Measurements from ENCODE around the gene MYMK. TPM values are rescaled to one million over a fixed set of nuclear protein-coding genes. Genes with fewer than 3 reads are reported as not detected.

MYMK gene
- total and polyA plus RNA-seq, 2 of the 4 experiments (the other 2 are of a cell fraction) = not detected

- no peaks in the 10 kb centered on the region for H3K9me3 ChIP-seq (ENCODE audit: control insufficient read depth, insufficient read depth, low read length)
- H3K23ac ChIP-seq (ENCODE audit: low read depth, low read length) = no peak overlapping the region
- no peak overlapping the region for H4K8ac ChIP-seq (ENCODE audit: low read depth in 2 of 2, low read length in 2 of 2)
- H2AFZ ChIP-seq (replicated peaks; ENCODE audit: low read length, poor library complexity) = no peak overlapping the region
- ATAC-seq (ENCODE audit: low read depth) (no peak), DNase-seq (no peak)
- H3K9me1 ChIP-seq (ENCODE audit: insufficient read depth, low read length) = no peaks in the 10 kb centered on the region
- H4K91ac ChIP-seq (ENCODE audit: insufficient read depth, low read depth, low read length) = no peak overlapping the region
- H2BK20ac ChIP-seq (ENCODE audit: low read depth, low read length) = no peak overlapping the region
- ChIA-PET CTCF (no interaction called here), POLR2A (ENCODE audit: unreplicated experiment) (no interaction called here)
- H3K4ac ChIP-seq (ENCODE audit: low read depth, low read length) = no peak overlapping the region
- H3K27ac ChIP-seq (ENCODE audit: insufficient read depth, low read length) = no peak overlapping the region
- H2AK9ac ChIP-seq (replicated peaks; ENCODE audit: low read depth, low read length, poor library complexity) = no peak overlapping the region
- H3K36me3 ChIP-seq (ENCODE audit: control insufficient read depth, insufficient read depth, low read length) = no peaks in the 10 kb centered on the region
- no peak overlapping the region for H2BK15ac ChIP-seq (ENCODE audit: low read depth, low read length)
- H2BK5ac ChIP-seq (ENCODE audit: low read depth, low read length, poor library complexity, severe bottlenecking) = no peak overlapping the region
- H2BK120ac ChIP-seq (ENCODE audit: low read depth, low read length) = no peak overlapping the region
- H3K4me1 ChIP-seq (ENCODE audit: control insufficient read depth, insufficient read depth, low read length) = peaks cover 6% of the 10 kb centered on the region; the same call in 1 of the 2 replicates
- H3K79me1 ChIP-seq (ENCODE audit: low read depth in 1 of 2, low read length in 2 of 2) = no peaks in the 10 kb centered on the region
- H3K18ac ChIP-seq (ENCODE audit: low read depth, low read length) = no peak overlapping the region
- H3K27me3 ChIP-seq (ENCODE audit: control insufficient read depth, insufficient read depth, low read length) = peaks cover 34% of the 10 kb centered on the region
- no peak overlapping the region for H4K5ac ChIP-seq (ENCODE audit: low read depth, low read length)
- H2AK5ac ChIP-seq (ENCODE audit: low read depth, low read length) = no peak overlapping the region
- H3K4me2 ChIP-seq (ENCODE audit: low read depth, low read length) = no peak overlapping the region
- dilution Hi-C loops (cut with HindIII; ENCODE audit: low sequenced_read_pairs, unreplicated experiment) (no loop called here), in situ Hi-C loops (cut with MboI; ENCODE audit: low sequenced_read_pairs) (no loop called here), intact Hi-C loops (cut with micrococcal nuclease) (no loop called here)
- no peak overlapping the region for H3K56ac ChIP-seq (ENCODE audit: extremely low read depth, insufficient read depth, low read length)
- TF ChIP-seq MAFK (IDR thresholded peaks at IDR 0.05; ENCODE audit: low read depth, low read length) = no peak
- no peak for TF ChIP-seq BHLHE40 (IDR thresholded peaks at IDR 0.05; ENCODE audit: low read depth, low read length)
- TF ChIP-seq POLR2A (IDR thresholded peaks at IDR 0.05; ENCODE audit: low read depth, low read length) = no peak
- TF ChIP-seq RAD21 (IDR thresholded peaks at IDR 0.05; ENCODE audit: low read length) = no peak
- TF ChIP-seq USF2 (IDR thresholded peaks at IDR 0.05; ENCODE audit: low read depth, low read length) = no peak
- TF ChIP-seq NFE2L2 (IDR thresholded peaks at IDR 0.05; ENCODE audit: low read depth, low read length) = no peak
- no peak for TF ChIP-seq MXI1 (IDR thresholded peaks at IDR 0.05; ENCODE audit: borderline replicate concordance, low read depth, low read length)
- TF ChIP-seq ELK1 (IDR thresholded peaks at IDR 0.05; ENCODE audit: borderline replicate concordance, low read depth, low read length) = no peak
- no peak for TF ChIP-seq FOS (IDR thresholded peaks at IDR 0.05; ENCODE audit: low read depth, low read length)
- no peak for TF ChIP-seq RCOR1 (IDR thresholded peaks at IDR 0.05; ENCODE audit: insufficient replicate concordance, low read length)
- TF ChIP-seq CEBPB (IDR thresholded peaks at IDR 0.05; ENCODE audit: low read depth, low read length) = no peak
- no peak for TF ChIP-seq RFX5 (IDR thresholded peaks at IDR 0.05; ENCODE audit: low read depth, low read length)
- TF ChIP-seq MAZ (IDR thresholded peaks at IDR 0.05; ENCODE audit: borderline replicate concordance, low read depth, low read length) = no peak
- no peak for TF ChIP-seq CHD1 (IDR thresholded peaks at IDR 0.05; ENCODE audit: low read depth, low read length)
- no peak for TF ChIP-seq CTCF (conservative IDR thresholded peaks at IDR 0.05; ENCODE audit: low read depth, low read length)
- TF ChIP-seq SMC3 (IDR thresholded peaks at IDR 0.05; ENCODE audit: low read depth, low read length) = no peak
- no peak overlapping the region for H3K9ac ChIP-seq (ENCODE audit: low read depth, low read length)
- no peak overlapping the region for H3K4me3 ChIP-seq (ENCODE audit: insufficient read depth, low read depth, low read length)
- WGBS, 2 experiments (ENCODE audit: extremely low coverage in 2 of 2, insufficient read length in 1 of 2) = 86% methylated on average over 1 of the region's 14 CpGs; no CpG with 5 or more reads in 1 of the 2 experiments
- H4K20me1 ChIP-seq (ENCODE audit: insufficient read depth, low read length) = no peaks in the 10 kb centered on the region
- BruUV-seq (replicated peaks) = no TSS peak
- H3K14ac ChIP-seq (replicated peaks; ENCODE audit: low read depth, low read length) = no peak overlapping the region
Measured at GRCh38 chr9:133566382-133566781, 41.6 kb upstream of the MYMK start.
